Inferior parietal cortex (tissue), 1 donor: ENCODE data around the gene KCNH8.
A peak's percentile ranks its signal among the peaks of the same experiment; 100 is the strongest.

Experiments used
- DNase-seq: peaks from one replicate; pipeline ENCODE4 v3.0.0-alpha.2; 2016; ENCODE audit errors: extremely low spot score

The KCNH8 gene

GRCh38 chr3:19364148-19364547, 215.8 kb downstream of the KCNH8 start:
- DNase-seq, result no peak

GRCh38 chr3:19365471-19365870, 217.2 kb downstream of the KCNH8 start:
- no peak for DNase-seq

- no peak for DNase-seq
Measured at GRCh38 chr3:19384868-19385267, 236.6 kb downstream of the KCNH8 start.

- no peak for DNase-seq
Measured at GRCh38 chr3:19392150-19392549, 243.8 kb downstream of the KCNH8 start.

- no peak for DNase-seq
Measured at GRCh38 chr3:19394946-19395345, 246.6 kb downstream of the KCNH8 start.

GRCh38 chr3:19396726-19397125, 248.4 kb downstream of the KCNH8 start:
- no peak for DNase-seq

GRCh38 chr3:19399356-19399755, 251.0 kb downstream of the KCNH8 start:
- DNase-seq, result no peak

- no peak for DNase-seq
Measured at GRCh38 chr3:19399836-19400235, 251.5 kb downstream of the KCNH8 start.

- DNase-seq, result no peak
Measured at GRCh38 chr3:19420159-19420558, 271.8 kb downstream of the KCNH8 start.

GRCh38 chr3:19425825-19426224, 277.5 kb downstream of the KCNH8 start:
- DNase-seq, result no peak

GRCh38 chr3:19427422-19428149, 279.3 kb downstream of the KCNH8 start:
- DNase-seq, result no peak

- DNase-seq, result no peak
Measured at GRCh38 chr3:19428729-19429128, 280.4 kb downstream of the KCNH8 start.

GRCh38 chr3:19432669-19433068, 284.4 kb downstream of the KCNH8 start:
- peak; percentile 45 for DNase-seq

GRCh38 chr3:19436746-19437145, 288.4 kb downstream of the KCNH8 start:
- no peak for DNase-seq

GRCh38 chr3:19439944-19440343, 291.6 kb downstream of the KCNH8 start:
- DNase-seq, result no peak

GRCh38 chr3:19446138-19446537, 297.8 kb downstream of the KCNH8 start:
- DNase-seq, result no peak

GRCh38 chr3:19446687-19447086, 298.4 kb downstream of the KCNH8 start:
- DNase-seq, result peak; percentile 24

GRCh38 chr3:19455546-19455945, 307.2 kb downstream of the KCNH8 start:
- no peak for DNase-seq

- no peak for DNase-seq
Measured at GRCh38 chr3:19456738-19457137, 308.4 kb downstream of the KCNH8 start.

GRCh38 chr3:19457449-19457848, 309.1 kb downstream of the KCNH8 start:
- DNase-seq, result no peak

GRCh38 chr3:19467761-19468160, 319.5 kb downstream of the KCNH8 start:
- DNase-seq, result no peak

GRCh38 chr3:19471138-19471537, 322.8 kb downstream of the KCNH8 start:
- no peak for DNase-seq

GRCh38 chr3:19473971-19474580, 325.8 kb downstream of the KCNH8 start:
- DNase-seq, result no peak

- DNase-seq, result no peak
Measured at GRCh38 chr3:19476281-19476680, 328.0 kb downstream of the KCNH8 start.
